ENCODE results near the gene SLC12A2. TPM values are rescaled to one million over a fixed set of nuclear protein-coding genes. Genes with fewer than 3 reads are reported as not detected.

Gene SLC12A2
- total RNA-seq: 44.8 TPM

DNA sequence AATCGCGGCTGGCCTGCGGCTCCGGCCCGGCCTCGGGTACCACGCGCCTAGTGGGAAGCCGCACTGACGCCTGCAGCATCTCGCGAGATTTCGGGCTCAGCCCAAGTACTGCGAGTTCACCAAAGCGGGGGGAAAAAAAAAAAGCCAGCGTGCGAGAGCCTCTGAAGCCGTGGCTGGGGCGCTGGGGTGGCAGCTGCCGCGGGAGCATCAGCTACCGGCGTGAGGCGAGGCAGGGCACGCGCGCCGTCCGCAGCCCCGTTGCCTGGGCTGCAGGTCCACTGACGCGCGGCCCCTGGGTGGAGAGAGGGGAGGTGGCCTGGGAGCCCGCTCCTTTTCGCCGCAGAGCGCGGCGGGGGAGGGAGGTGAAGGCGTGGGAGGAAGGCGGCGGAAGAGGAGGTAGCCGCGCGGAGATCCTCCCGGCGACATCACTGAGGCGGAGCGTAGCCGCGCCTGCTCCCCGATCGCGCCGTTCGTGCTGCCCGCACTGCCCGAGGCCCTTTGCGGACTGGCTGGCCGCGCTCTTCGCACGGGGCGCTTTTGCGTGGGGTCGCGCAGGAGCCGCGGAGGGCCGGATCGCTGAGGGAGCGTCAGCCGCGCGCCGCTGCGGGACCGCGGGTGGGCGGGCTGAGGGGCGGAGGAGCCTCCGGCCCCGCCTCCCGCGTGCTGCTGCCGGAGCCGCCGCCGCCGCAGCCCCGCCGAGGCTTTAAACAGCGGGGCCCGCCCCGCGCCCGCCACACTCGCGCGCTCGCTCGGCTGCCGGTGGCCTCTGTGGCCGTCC, at the start of gene SLC12A2:
TSS of gene SLC12A2 (plus strand) at position 734 of the 778 bp plus-strand sequence. CDS start 189 bp downstream, outside the sequence.

Data from metanephros (tissue), 1 donor.